ENCODE data around the gene CDHR2. TPM values are rescaled to one million over a fixed set of nuclear protein-coding genes. Genes with fewer than 3 reads are reported as not detected.
A peak's percentile ranks its signal among the peaks of the same experiment; 100 is the strongest.

CDHR2 gene
- total and polyA plus RNA-seq, 2 donors (not counting 3 experiments of a cell fraction or from before 2014, with no cell fraction given) = not detected

DNA sequence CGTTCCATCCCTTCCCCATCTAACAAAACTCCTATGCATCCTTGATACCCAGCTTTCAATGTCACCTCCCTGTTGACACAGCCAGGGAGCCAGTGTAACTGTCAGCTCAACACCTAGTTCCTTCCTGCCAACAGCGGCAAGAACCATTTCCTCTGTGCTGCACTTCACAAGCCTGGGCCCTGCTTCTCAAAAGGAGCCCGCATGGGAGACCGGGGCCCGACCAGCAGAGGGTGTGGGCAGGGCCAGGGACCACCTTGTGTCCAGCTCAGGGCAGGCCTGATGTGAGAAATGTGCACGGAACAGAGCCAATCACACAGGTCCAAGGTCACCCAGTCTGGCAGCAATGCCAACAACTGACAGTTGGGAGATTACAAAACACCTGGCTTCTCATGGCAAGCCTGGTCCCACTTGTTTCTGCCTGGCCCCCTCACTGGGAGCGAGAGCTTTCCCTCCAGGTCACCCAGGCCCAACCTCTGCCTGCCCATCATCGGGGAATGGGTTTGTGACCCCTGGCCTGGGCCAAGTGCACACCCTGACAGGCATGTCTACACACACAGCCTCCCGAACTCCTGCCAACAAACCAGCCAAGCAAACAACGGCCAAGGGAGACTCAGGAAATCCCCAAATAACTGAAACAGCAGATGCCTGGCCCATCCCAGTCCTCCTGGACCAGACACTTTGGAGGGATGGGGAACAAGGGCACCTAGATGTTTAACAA lies 15.1 kb upstream of the CDHR2 start:
- BruUV-seq (replicated peaks) = no TSS peak
- no peaks in the 10 kb centered on the region for H3K27me3 ChIP-seq (ENCODE audit: control insufficient read depth in 2 of 2, insufficient read depth in 2 of 2, low read length in 2 of 2)
- dilution Hi-C loops (cut with MboI; ENCODE audit: extremely low pct_ligation_motif_present, low sequenced_read_pairs) = no loop called here
- DNase-seq (ENCODE audit: low read depth, low spot score) (peak; percentile 44), FAIRE-seq (peak; percentile 43)
- no peaks in the 10 kb centered on the region for H4K20me1 ChIP-seq (replicated peaks; ENCODE audit: control insufficient read depth, extremely low read depth, insufficient read depth, low read length)
- ChIA-PET CTCF (interaction anchor here (1.2 to 1.6 kb wide), 2 partner anchors 9 to 118 kb away, joined by 5 to 15 read pairs; partner anchors contain the start of gene CLTB), POLR2A (no interaction called here)
- no peak overlapping the region for H3K27ac ChIP-seq (ENCODE audit: insufficient read depth, low read depth, low read length)
- intact Hi-C loops (cut with micrococcal nuclease) = loop anchor here (10.0 kb wide), 2 partner anchors 461 to 961 kb away; partner anchors contain the start of gene PDLIM7
- H3K9ac ChIP-seq (replicated peaks; ENCODE audit: extremely low read depth, insufficient read depth, low read length) = no peak overlapping the region
- H3K4me1 ChIP-seq (ENCODE audit: control insufficient read depth, extremely low read depth, insufficient read depth, low read length) = peaks cover 40% of the 10 kb centered on the region
- TF ChIP-seq, protein P1, sequence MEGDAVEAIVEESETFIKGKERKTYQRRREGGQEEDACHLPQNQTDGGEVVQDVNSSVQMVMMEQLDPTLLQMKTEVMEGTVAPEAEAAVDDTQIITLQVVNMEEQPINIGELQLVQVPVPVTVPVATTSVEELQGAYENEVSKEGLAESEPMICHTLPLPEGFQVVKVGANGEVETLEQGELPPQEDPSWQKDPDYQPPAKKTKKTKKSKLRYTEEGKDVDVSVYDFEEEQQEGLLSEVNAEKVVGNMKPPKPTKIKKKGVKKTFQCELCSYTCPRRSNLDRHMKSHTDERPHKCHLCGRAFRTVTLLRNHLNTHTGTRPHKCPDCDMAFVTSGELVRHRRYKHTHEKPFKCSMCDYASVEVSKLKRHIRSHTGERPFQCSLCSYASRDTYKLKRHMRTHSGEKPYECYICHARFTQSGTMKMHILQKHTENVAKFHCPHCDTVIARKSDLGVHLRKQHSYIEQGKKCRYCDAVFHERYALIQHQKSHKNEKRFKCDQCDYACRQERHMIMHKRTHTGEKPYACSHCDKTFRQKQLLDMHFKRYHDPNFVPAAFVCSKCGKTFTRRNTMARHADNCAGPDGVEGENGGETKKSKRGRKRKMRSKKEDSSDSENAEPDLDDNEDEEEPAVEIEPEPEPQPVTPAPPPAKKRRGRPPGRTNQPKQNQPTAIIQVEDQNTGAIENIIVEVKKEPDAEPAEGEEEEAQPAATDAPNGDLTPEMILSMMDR (IDR thresholded peaks at IDR 0.05; ENCODE audit: extremely low read depth in 1 of 2, insufficient read depth in 1 of 2, low read depth in 1 of 2, low read length in 2 of 2) = peak in 1 of 2 donors; percentile 2
- TF ChIP-seq FOS (IDR thresholded peaks at IDR 0.05; ENCODE audit: borderline replicate concordance, insufficient read depth, low read length) = no peak
- no peak for TF ChIP-seq POLR2AphosphoS5 (IDR thresholded peaks at IDR 0.05; ENCODE audit: insufficient read depth, low read depth, low read length)
- H3K36me3 ChIP-seq (ENCODE audit: control insufficient read depth in 2 of 2, extremely low read depth in 1 of 2, insufficient read depth in 2 of 2, low read length in 2 of 2) = peaks cover 6 to 24% of the 10 kb centered on the region in 2 experiments
- no peak overlapping the region for H3K4me2 ChIP-seq (ENCODE audit: insufficient read depth, low read length)
- peaks cover 33% of the 10 kb centered on the region for H3K79me2 ChIP-seq (ENCODE audit: control insufficient read depth, insufficient read depth, low read length)
- no peaks in the 10 kb centered on the region for H3K9me1 ChIP-seq (replicated peaks; ENCODE audit: control insufficient read depth, extremely low read depth, insufficient read depth, low read length)
- no peak overlapping the region for H2AFZ ChIP-seq (ENCODE audit: low read depth, low read length)
- H3K9me3 ChIP-seq (replicated peaks; ENCODE audit: control insufficient read depth, insufficient read depth, low read length) = no peaks in the 10 kb centered on the region
- H3K4me3 ChIP-seq (replicated peaks in 1 of 3; ENCODE audit: insufficient read depth in 1 of 3, low read depth in 1 of 3, low read length in 3 of 3) = no peak overlapping the region

DNA sequence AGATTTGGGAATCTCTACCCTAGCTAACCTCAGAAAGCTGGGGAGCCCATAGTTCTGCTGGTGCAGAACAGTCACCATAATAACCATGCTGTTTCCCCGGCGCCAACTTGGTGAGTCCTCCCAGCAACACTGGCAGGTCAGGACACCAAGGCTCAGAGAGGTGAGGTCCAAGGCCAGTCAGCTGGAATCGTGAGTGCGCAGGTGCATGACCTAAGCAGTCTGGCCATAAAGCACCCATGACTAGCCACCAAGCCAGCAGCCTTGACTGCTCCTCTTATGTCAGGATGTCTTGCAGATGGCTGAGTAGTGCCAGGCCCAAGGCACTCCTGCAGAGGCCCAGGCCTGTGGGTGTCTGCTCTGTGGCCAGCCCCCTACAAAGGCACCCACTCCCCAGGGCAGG lies 14.5 kb upstream of the CDHR2 start:
- H3K4me2 ChIP-seq (ENCODE audit: insufficient read depth, low read length) = no peak overlapping the region
- no peaks in the 10 kb centered on the region for H4K20me1 ChIP-seq (replicated peaks; ENCODE audit: control insufficient read depth, extremely low read depth, insufficient read depth, low read length)
- H3K4me1 ChIP-seq (ENCODE audit: control insufficient read depth, extremely low read depth, insufficient read depth, low read length) = peaks cover 40% of the 10 kb centered on the region
- no peak overlapping the region for H3K9ac ChIP-seq (replicated peaks; ENCODE audit: extremely low read depth, insufficient read depth, low read length)
- CTCF ChIA-PET = interaction anchor here (1.2 to 5.0 kb wide), 4 partner anchors 9 to 118 kb away, joined by 3 to 27 read pairs (median 10); partner anchors contain the start of genes CLTB and FAF2
- H3K9me3 ChIP-seq (replicated peaks; ENCODE audit: control insufficient read depth, insufficient read depth, low read length) = no peaks in the 10 kb centered on the region
- POLR2A ChIA-PET = no interaction called here
- H3K27ac ChIP-seq (ENCODE audit: insufficient read depth, low read depth, low read length) = no peak overlapping the region
- no peaks in the 10 kb centered on the region for H3K27me3 ChIP-seq (ENCODE audit: control insufficient read depth in 2 of 2, insufficient read depth in 2 of 2, low read length in 2 of 2)
- dilution Hi-C loops (cut with MboI; ENCODE audit: extremely low pct_ligation_motif_present, low sequenced_read_pairs) = no loop called here
- peaks cover 33% of the 10 kb centered on the region for H3K79me2 ChIP-seq (ENCODE audit: control insufficient read depth, insufficient read depth, low read length)
- no TSS peak for BruUV-seq (replicated peaks)
- H2AFZ ChIP-seq (ENCODE audit: low read depth, low read length) = no peak overlapping the region
- H3K9me1 ChIP-seq (replicated peaks; ENCODE audit: control insufficient read depth, extremely low read depth, insufficient read depth, low read length) = no peaks in the 10 kb centered on the region
- DNase-seq (ENCODE audit: low read depth, low spot score) = no peak
- H3K4me3 ChIP-seq (replicated peaks in 1 of 3; ENCODE audit: insufficient read depth in 1 of 3, low read depth in 1 of 3, low read length in 3 of 3) = no peak overlapping the region
- TF ChIP-seq GATA2 (IDR thresholded peaks at IDR 0.05; ENCODE audit: insufficient read depth, insufficient read length, low read depth, low read length) (no peak), POLR2A (IDR thresholded peaks at IDR 0.05; ENCODE audit: low read depth, low read length) (no peak), POLR2AphosphoS5 (IDR thresholded peaks at IDR 0.05; ENCODE audit: insufficient read depth, low read depth, low read length) (no peak), JUN (IDR thresholded peaks at IDR 0.05; ENCODE audit: borderline replicate concordance, insufficient read depth, insufficient read length, low read depth) (no peak), EZH2 (IDR thresholded peaks at IDR 0.05; ENCODE audit: borderline replicate concordance, low read depth, low read length, severe bottlenecking) (no peak), MYC (IDR thresholded peaks at IDR 0.05; ENCODE audit: low read depth, low read length) (no peak)
- TF ChIP-seq, protein P1 (IDR thresholded peaks at IDR 0.05; ENCODE audit: extremely low read depth in 1 of 2, insufficient read depth in 1 of 2, low read depth in 1 of 2, low read length in 2 of 2) = no peak
- TF ChIP-seq, protein P2, sequence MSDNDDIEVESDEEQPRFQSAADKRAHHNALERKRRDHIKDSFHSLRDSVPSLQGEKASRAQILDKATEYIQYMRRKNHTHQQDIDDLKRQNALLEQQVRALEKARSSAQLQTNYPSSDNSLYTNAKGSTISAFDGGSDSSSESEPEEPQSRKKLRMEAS (IDR thresholded peaks at IDR 0.05; ENCODE audit: insufficient read depth, insufficient read length) = no peak
- intact Hi-C loops (cut with micrococcal nuclease) = loop anchor here (10.0 kb wide), 2 partner anchors 460 to 960 kb away; partner anchors contain the start of gene PDLIM7
- no peak for FAIRE-seq
- H3K36me3 ChIP-seq (ENCODE audit: control insufficient read depth in 2 of 2, extremely low read depth in 1 of 2, insufficient read depth in 2 of 2, low read length in 2 of 2) = peaks cover 3 to 18% of the 10 kb centered on the region in 2 experiments

All from endothelial cell of umbilical vein (primary cell).